HEK293 (cell line): ENCODE measurements around the gene NMT2.

Experiments
- BCL6B ChIP-seq: fragments of 450-650 bp; formaldehyde crosslinking; IDR thresholded peaks from 2 replicates; pipeline ENCODE4 v1.5.1; 2017; ENCODE audit warnings: missing biosample characterization, missing genetic modification characterization
- HOXA7 ChIP-seq: sonication (generic); formaldehyde crosslinking; IDR thresholded peaks from 2 replicates; pipeline ENCODE4 v1.8.1; 2022; ENCODE audit warnings: missing genetic modification reagents, borderline replicate concordance
- KLF7 ChIP-seq: fragments of 450-650 bp; formaldehyde crosslinking; IDR thresholded peaks from 2 replicates; pipeline ENCODE4 v1.5.1; 2016; ENCODE audit warnings: missing biosample characterization, missing genetic modification characterization, borderline replicate concordance
- SP2 ChIP-seq: fragments of 450-650 bp; formaldehyde crosslinking; IDR thresholded peaks from 2 replicates; pipeline ENCODE4 v1.5.1; 2016; ENCODE audit warnings: missing biosample characterization, missing genetic modification characterization
- TRIM28 ChIP-seq: IDR thresholded peaks from 2 replicates; pipeline ENCODE4 v1.6.1; 2011; ENCODE audit warnings: low read length, control low read depth, borderline replicate concordance
- WT1 ChIP-seq: fragments of 450-650 bp; formaldehyde crosslinking; IDR thresholded peaks from 2 replicates; pipeline ENCODE4 v1.5.1; 2016; ENCODE audit warnings: missing biosample characterization, missing genetic modification characterization
- ZBTB11 ChIP-seq: fragments of 450-650 bp; formaldehyde crosslinking; conservative IDR thresholded peaks from 2 replicates; pipeline ENCODE4 v1.5.1; 2016; ENCODE audit warnings: low read depth, missing biosample characterization, missing genetic modification characterization
- ZBTB49 ChIP-seq: fragments of 450-650 bp; formaldehyde crosslinking; IDR thresholded peaks from 2 replicates; pipeline ENCODE4 v1.5.1; 2016; ENCODE audit warnings: missing biosample characterization, missing genetic modification characterization, low read depth
- ZFP41 ChIP-seq: fragments of 450-650 bp; formaldehyde crosslinking; IDR thresholded peaks from 2 replicates; pipeline ENCODE4 v1.5.1; 2016; ENCODE audit warnings: missing biosample characterization, missing genetic modification characterization, borderline replicate concordance
- ZIC2 ChIP-seq: fragments of 450-650 bp; formaldehyde crosslinking; IDR thresholded peaks from 2 replicates; pipeline ENCODE4 v1.5.1; 2016; ENCODE audit warnings: missing biosample characterization, missing genetic modification characterization
- ZNF121 ChIP-seq: fragments of 450-650 bp; formaldehyde crosslinking; IDR thresholded peaks from 2 replicates; pipeline ENCODE4 v1.5.1; 2016; ENCODE audit warnings: missing biosample characterization, missing genetic modification characterization
- ZNF16 ChIP-seq: fragments of 450-650 bp; formaldehyde crosslinking; IDR thresholded peaks from 2 replicates; pipeline ENCODE4 v1.5.1; 2016; ENCODE audit warnings: low read depth, missing biosample characterization, missing genetic modification characterization
- ZNF274 ChIP-seq, 2 experiments: fragments of 200-500 bp in 1 of 2; fragments of 450-650 bp in 1 of 2; sonication (Bioruptor generic) in 1 of 2; formaldehyde crosslinking in 1 of 2; IDR thresholded peaks; 2 replicates each; pipeline versions ENCODE4 v1.5.1 to v1.6.1; 2014 to 2016; ENCODE audit warnings: borderline replicate concordance in 1 of 2, inconsistent platforms in 1 of 2, low read length in 1 of 2, missing biosample characterization in 1 of 2, missing genetic modification characterization in 1 of 2
- ZNF292 ChIP-seq: fragments of 450-650 bp; formaldehyde crosslinking; IDR thresholded peaks from 2 replicates; pipeline ENCODE4 v1.5.1; 2016; ENCODE audit warnings: low read depth, missing biosample characterization, missing genetic modification characterization, borderline replicate concordance
- ZNF311 ChIP-seq: fragments of 450-650 bp; formaldehyde crosslinking; IDR thresholded peaks from 2 replicates; pipeline ENCODE4 v1.5.1; 2017; ENCODE audit warnings: missing biosample characterization, missing genetic modification characterization, borderline replicate concordance
- ZNF391 ChIP-seq: fragments of 450-650 bp; formaldehyde crosslinking; IDR thresholded peaks from 2 replicates; pipeline ENCODE4 v1.5.1; 2016; ENCODE audit warnings: low read depth, missing biosample characterization, missing genetic modification characterization, borderline replicate concordance
- ZNF398 ChIP-seq: fragments of 450-650 bp; formaldehyde crosslinking; IDR thresholded peaks from 2 replicates; pipeline ENCODE4 v1.5.1; 2017; ENCODE audit warnings: missing biosample characterization, missing genetic modification characterization
- ZNF501 ChIP-seq: fragments of 450-650 bp; formaldehyde crosslinking; IDR thresholded peaks from 2 replicates; pipeline ENCODE4 v1.5.1; 2016; ENCODE audit warnings: missing biosample characterization, missing genetic modification characterization
- ZNF513 ChIP-seq: fragments of 450-650 bp; IDR thresholded peaks from 2 replicates; pipeline ENCODE4 v1.5.1; 2018; ENCODE audit warnings: missing biosample characterization, missing genetic modification characterization
- ZNF558 ChIP-seq: fragments of 450-650 bp; formaldehyde crosslinking; IDR thresholded peaks from 2 replicates; pipeline ENCODE4 v1.5.1; 2016; ENCODE audit warnings: missing biosample characterization, missing genetic modification characterization
- ZNF585B ChIP-seq: fragments of 450-650 bp; formaldehyde crosslinking; IDR thresholded peaks from 2 replicates; pipeline ENCODE4 v1.5.1; 2016; ENCODE audit warnings: missing biosample characterization, missing genetic modification characterization
- ZNF624 ChIP-seq: fragments of 450-650 bp; formaldehyde crosslinking; IDR thresholded peaks from 2 replicates; pipeline ENCODE4 v1.5.1; 2017; ENCODE audit warnings: missing biosample characterization, missing genetic modification characterization
- ZNF629 ChIP-seq: fragments of 450-650 bp; formaldehyde crosslinking; IDR thresholded peaks from 2 replicates; pipeline ENCODE4 v1.5.1; 2017; ENCODE audit warnings: missing biosample characterization, missing genetic modification characterization
- ZNF645 ChIP-seq: fragments of 450-650 bp; formaldehyde crosslinking; IDR thresholded peaks from 2 replicates; pipeline ENCODE4; 2016; ENCODE audit warnings: missing biosample characterization, missing genetic modification characterization
- ZNF660 ChIP-seq: fragments of 450-650 bp; IDR thresholded peaks from 2 replicates; pipeline ENCODE4 v1.5.1; 2018; ENCODE audit warnings: missing biosample characterization, mild to moderate bottlenecking, missing genetic modification characterization
- ZNF677 ChIP-seq: fragments of 450-650 bp; IDR thresholded peaks from 2 replicates; pipeline ENCODE4 v1.5.0; 2018; ENCODE audit warnings: missing biosample characterization, mild to moderate bottlenecking, missing genetic modification characterization, moderate library complexity
- ZSCAN16 ChIP-seq: fragments of 450-650 bp; formaldehyde crosslinking; IDR thresholded peaks from 2 replicates; pipeline ENCODE4 v1.5.1; 2016; ENCODE audit warnings: missing biosample characterization, missing genetic modification characterization

The NMT2 gene

GRCh38 chr10:15097011-15097812 is 71.3 kb downstream of the NMT2 start, which contains the start of gene RPP38 (continued):
- TF ChIP-seq ZBTB49 (no peak), ZSCAN16 (tag by site-specific recombination) (peak; percentile 56; the same call in 1 of the 2 replicates), ZNF391 (tag by site-specific recombination) (peak; percentile 68; the same call in 1 of the 2 replicates), ZFP41 (tag by site-specific recombination) (no peak), ZNF16 (no peak), SP2 (tag by site-specific recombination) (peak; percentile 44), ZNF398 (no peak; the same call in 1 of the 2 replicates), ZIC2 (tag by site-specific recombination) (peak; percentile 14; the same call in 1 of the 2 replicates), ZNF311 (no peak), ZNF585B (no peak), ZNF660 (tag by site-specific recombination) (peak; percentile 55; the same call in 1 of the 2 replicates), HOXA7 (no peak), KLF7 (tag by site-specific recombination) (no peak; the same call in 1 of the 2 replicates), ZNF121 (tag by site-specific recombination) (peak; percentile 19; the same call in 1 of the 2 replicates), ZNF677 (no peak), ZNF645 (tag by site-specific recombination) (no peak), ZNF501 (tag by site-specific recombination) (peak; percentile 96), ZNF558 (tag by site-specific recombination) (no peak), TRIM28 (no peak), WT1 (tag by site-specific recombination) (no peak), BCL6B (no peak), ZNF513 (no peak), ZBTB11 (peak; percentile 91), ZNF292 (no peak), ZNF629 (tag by site-specific recombination) (peak; percentile 54), ZNF624 (tag by site-specific recombination) (no peak), ZNF274 (IDR thresholded peaks at IDR 0.05; ENCODE audit: low read length) (no peak), ZNF274 (tag by site-specific recombination; IDR thresholded peaks at IDR 0.05; ENCODE audit: borderline replicate concordance) (no peak)
